ENCODE results near the gene ZC3H12A.

Gene ZC3H12A

GRCh38 chr1:37452416-37452815 is 22.0 kb upstream of the ZC3H12A start:
- DNase-seq (ENCODE audit: low read depth): no peak
- no peak for TF ChIP-seq CTCF (IDR thresholded peaks at IDR 0.05; ENCODE audit: control insufficient read depth, insufficient read depth, low read depth, low read length, missing control alignments)
- no peak overlapping the region for H3K4me3 ChIP-seq (ENCODE audit: control insufficient read depth, low read depth, low read length)

GRCh38 chr1:37453647-37454046 is 20.7 kb upstream of the ZC3H12A start:
- no peak overlapping the region for H3K4me3 ChIP-seq (ENCODE audit: control insufficient read depth, low read depth, low read length)

GRCh38 chr1:37455516-37455915 is 18.9 kb upstream of the ZC3H12A start:
- DNase-seq (ENCODE audit: low read depth): no peak
- no peak overlapping the region for H3K4me3 ChIP-seq (ENCODE audit: control insufficient read depth, low read depth, low read length)
- no peak for TF ChIP-seq CTCF (IDR thresholded peaks at IDR 0.05; ENCODE audit: control insufficient read depth, insufficient read depth, low read depth, low read length, missing control alignments)

More at GRCh38 chr1:37453647-37454046, 20.7 kb upstream of the ZC3H12A start:
- no peak for DNase-seq (ENCODE audit: low read depth)
- TF ChIP-seq CTCF (IDR thresholded peaks at IDR 0.05; ENCODE audit: control insufficient read depth, insufficient read depth, low read depth, low read length, missing control alignments): no peak

GRCh38 chr1:37456614-37457013 is 17.8 kb upstream of the ZC3H12A start:
- H3K4me3 ChIP-seq (ENCODE audit: control insufficient read depth, low read depth, low read length): no peak overlapping the region
- TF ChIP-seq CTCF (IDR thresholded peaks at IDR 0.05; ENCODE audit: control insufficient read depth, insufficient read depth, low read depth, low read length, missing control alignments): no peak
- no peak for DNase-seq (ENCODE audit: low read depth)

GRCh38 chr1:37458551-37458950 is 15.8 kb upstream of the ZC3H12A start:
- no peak for TF ChIP-seq CTCF (IDR thresholded peaks at IDR 0.05; ENCODE audit: control insufficient read depth, insufficient read depth, low read depth, low read length, missing control alignments)
- no peak overlapping the region for H3K4me3 ChIP-seq (ENCODE audit: control insufficient read depth, low read depth, low read length)

GRCh38 chr1:37461698-37462436 is 12.5 kb upstream of the ZC3H12A start:
- no peak overlapping the region for H3K4me3 ChIP-seq (ENCODE audit: control insufficient read depth, low read depth, low read length)
- DNase-seq (ENCODE audit: low read depth): no peak
- TF ChIP-seq CTCF (IDR thresholded peaks at IDR 0.05; ENCODE audit: control insufficient read depth, insufficient read depth, low read depth, low read length, missing control alignments): no peak

More at GRCh38 chr1:37458551-37458950, 15.8 kb upstream of the ZC3H12A start:
- no peak for DNase-seq (ENCODE audit: low read depth)
